A549 (cell line): Measurements from ENCODE around the gene NADSYN1. TPM values are rescaled to one million over a fixed set of nuclear protein-coding genes. Genes with fewer than 3 reads are reported as not detected.
"Not testable (repeated sequence)": the region's sequence is repeated elsewhere in the genome, so short reads cannot be mapped to it uniquely, and the experiment has no call there.

Experiments
- ATAC-seq, 2 experiments: fragments of 200-7000 bp in 1 of 2; fragments of >200 bp in 1 of 2; cut with Nextera tagmentation in 1 of 2; cut with Tn5 transposase in 1 of 2; 3 replicates each; pipeline versions ENCODE4 v1.8.0 to v1.9.1; 2018 to 2020; ENCODE audit warnings: mild to moderate bottlenecking in 1 of 2, moderate library complexity in 1 of 2
- CTCF ChIA-PET: fragments of 300-600 bp; sonication (Branson Sonifier 250); formaldehyde crosslinking; extraction: SDS; loops from one replicate; lab custom pipeline; 2021; ENCODE audit warnings: antibody characterized with exemption, inconsistent platforms; lab: Yijun Ruan, JAX
- POLR2A ChIA-PET: fragments of 350-600 bp; formaldehyde crosslinking; extraction: SDS; loops from one replicate; lab custom pipeline; 2021; ENCODE audit warnings: antibody characterized with exemption, inconsistent platforms; lab: Yijun Ruan, JAX
- DNase-seq, 2 experiments: peaks; one replicate each; pipeline versions ENCODE4 v3.0.0 to v3.0.0-alpha.2; 2011 to 2016; ENCODE audit warnings: low read depth in 1 of 2, low spot score in 1 of 2
- FAIRE-seq: peaks from 2 replicates; lab custom pipeline; 2011; peaks lifted over from hg19 to GRCh38; lab: Jason Lieb, UNC
- H3K27ac ChIP-seq, 2 experiments: fragments of >200 bp; sonication (Bioruptor Twin); formaldehyde crosslinking; 3 replicates each; pipeline ENCODE4 v1.5.1; 2016 to 2017
- H3K4me1 ChIP-seq: fragments of >200 bp; sonication (Bioruptor Twin); formaldehyde crosslinking; 3 replicates; pipeline ENCODE4 v1.6.1; 2016
- H3K4me2 ChIP-seq: fragments of >200 bp; sonication (Bioruptor Twin); formaldehyde crosslinking; 3 replicates; pipeline ENCODE4 v1.6.1; 2016
- H3K4me3 ChIP-seq: fragments of >200 bp; sonication (Bioruptor Twin); formaldehyde crosslinking; 3 replicates; pipeline ENCODE4 v1.5.1; 2016
- H3K9me3 ChIP-seq: fragments of >200 bp; sonication (Bioruptor Twin); formaldehyde crosslinking; 3 replicates; pipeline ENCODE4 v1.6.1; 2016
- CEBPB ChIP-seq, 2 experiments: fragments of >200 bp in 1 of 2; sonication (Bioruptor Twin) in 1 of 2; formaldehyde crosslinking in 1 of 2; IDR thresholded peaks; 2 replicates each; pipeline ENCODE4 v1.6.1; 2012 to 2016
- CHD2 ChIP-seq: fragments of 150-350 bp; IDR thresholded peaks from 2 replicates; pipeline ENCODE4 v1.6.1; 2014; ENCODE audit warnings: low read length; ENCODE audit not compliant: partially characterized antibody
- CHD4 ChIP-seq: fragments of 200-600 bp; sonication (generic); IDR thresholded peaks from 2 replicates; pipeline ENCODE4 v1.6.1; 2016; ENCODE audit warnings: antibody characterized with exemption, mild to moderate bottlenecking, borderline replicate concordance
- EHMT2 ChIP-seq: fragments of 200-600 bp; sonication (generic); IDR thresholded peaks from 2 replicates; pipeline ENCODE4 v1.6.1; 2016; ENCODE audit warnings: antibody characterized with exemption, low read depth, mild to moderate bottlenecking, moderate library complexity
- HOXB5 ChIP-seq: fragments of 250-450 bp; sonication (Bioruptor Pico); IDR thresholded peaks from 2 replicates; pipeline ENCODE4 v1.5.0; 2020; ENCODE audit warnings: mild to moderate bottlenecking, moderate library complexity
- JUN ChIP-seq, 2 experiments: fragments of >200 bp; sonication (Bioruptor Twin); formaldehyde crosslinking; IDR thresholded peaks; 2 replicates in 1 of 2; 3 replicates in 1 of 2; pipeline ENCODE4 v1.6.1; 2016 to 2017
- KDM5A ChIP-seq: fragments of 200-600 bp; sonication (generic); IDR thresholded peaks from 2 replicates; pipeline ENCODE4 v1.6.1; 2016; ENCODE audit warnings: antibody characterized with exemption, mild to moderate bottlenecking
- MAZ ChIP-seq: fragments of 150-350 bp; IDR thresholded peaks from 2 replicates; pipeline ENCODE4 v1.6.1; 2014; ENCODE audit warnings: antibody characterized with exemption, low read depth, low read length, borderline replicate concordance
- REST ChIP-seq: fragments of 200-600 bp; sonication (generic); IDR thresholded peaks from 2 replicates; pipeline ENCODE4 v1.6.1; 2016; ENCODE audit warnings: antibody characterized with exemption, mild to moderate bottlenecking, moderate library complexity
- SMC3 ChIP-seq: fragments of >200 bp; sonication (Bioruptor Twin); formaldehyde crosslinking; IDR thresholded peaks from 3 replicates; pipeline ENCODE4 v1.6.1; 2018; ENCODE audit warnings: inconsistent platforms
- ZC3H11A ChIP-seq: fragments of 450-650 bp; IDR thresholded peaks from 2 replicates; pipeline ENCODE4 v1.6.1; 2014; ENCODE audit warnings: antibody characterized with exemption, mild to moderate bottlenecking
- whole genome bisulfite sequencing: methylation state at CpG from one replicate; pipeline ENCODE4 v1.1.6; 2017; ENCODE audit errors: missing lambda C conversion rate; 5-methylcytosine and 5-hydroxymethylcytosine counted together
- polyA plus RNA-seq, 4 experiments: library from polyadenylated mRNA; depleted of rRNA in 3 of 4; stranded (reverse); fragments of >200 nt; fragmentation: RNase III in 1 of 4; extraction: RNeasy Plus Mini Kit Qiagen cat#74134 plus additional on column Dnase treatment in 1 of 4; gene quantifications; 2 replicates in 3 of 4; 3 replicates in 1 of 4; pipeline ENCODE4 v1.2.3, GENCODE V29; 2011 to 2017
- TF ChIP-seq, protein P1 (sequence below): fragments of 250-450 bp; sonication (Bioruptor Pico); IDR thresholded peaks from 2 replicates; pipeline ENCODE4 v1.5.0; 2020; ENCODE audit warnings: low read depth, mild to moderate bottlenecking, moderate library complexity
- TF ChIP-seq, protein P2 (sequence below): fragments of 250-450 bp; sonication (Bioruptor Pico); IDR thresholded peaks from 2 replicates; pipeline ENCODE4 v1.5.0; 2021; ENCODE audit warnings: mild to moderate bottlenecking, moderate library complexity, borderline replicate concordance
- TF ChIP-seq, protein P3 (sequence below): IDR thresholded peaks from 2 replicates; pipeline ENCODE4 v1.6.1; 2012
- TF ChIP-seq, protein P4 (sequence below): fragments of >200 bp; sonication (Bioruptor Twin); formaldehyde crosslinking; IDR thresholded peaks from 2 replicates; pipeline ENCODE4 v1.6.1; 2016
- TF ChIP-seq, protein P5 (sequence below): fragments of 450-650 bp; IDR thresholded peaks from 2 replicates; pipeline ENCODE4 v1.6.1; 2014; ENCODE audit warnings: antibody characterized with exemption

NADSYN1 gene
- polyA plus RNA-seq, 2 of the 4 experiments (the other 2 are of a cell fraction): 34.6 to 63.3 TPM

DNA sequence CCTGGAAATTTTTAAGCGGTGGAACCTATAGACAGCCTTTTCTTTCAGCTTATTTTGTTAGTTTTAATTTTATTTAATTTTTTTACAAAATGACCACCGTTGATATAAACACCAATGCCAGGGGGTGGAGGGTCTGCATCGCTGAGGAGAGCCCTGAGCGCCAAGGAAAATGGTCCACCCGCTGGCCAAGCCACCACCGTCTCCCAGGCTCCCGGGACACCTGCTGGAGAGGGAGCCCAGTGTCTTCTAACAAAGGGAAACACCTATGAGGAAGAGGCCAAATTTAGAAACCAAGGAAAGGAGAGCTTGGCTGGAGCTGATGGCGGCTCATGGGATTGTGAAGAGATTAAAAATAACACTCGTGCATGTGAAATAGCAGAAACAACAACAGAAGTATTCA, 84.5 kb downstream of the NADSYN1 start:
- Histone ChIP-seq H3K4me3 (no peak overlapping the region), H3K4me1 (no peaks in the 10 kb centered on the region), H3K9me3 (no peaks in the 10 kb centered on the region), H3K4me2 (no peak overlapping the region), H3K27ac (no peak overlapping the region)
- ChIA-PET CTCF (interaction anchor here (1.3 kb wide), 1 partner anchor 13 kb away, joined by 4 read pairs; no protein-coding TSS in a partner anchor), POLR2A (no interaction called here)
- TF ChIP-seq MAZ (no peak), KDM5A (no peak), CHD2 (no peak), HOXB5 (CRISPR knock-in tag) (no peak), ZC3H11A (no peak), EHMT2 (no peak), CHD4 (no peak), CEBPB (IDR thresholded peaks at IDR 0.05) (no peak), REST (no peak), JUN (IDR thresholded peaks at IDR 0.05) (no peak), SMC3 (no peak)
- TF ChIP-seq, protein P1, sequence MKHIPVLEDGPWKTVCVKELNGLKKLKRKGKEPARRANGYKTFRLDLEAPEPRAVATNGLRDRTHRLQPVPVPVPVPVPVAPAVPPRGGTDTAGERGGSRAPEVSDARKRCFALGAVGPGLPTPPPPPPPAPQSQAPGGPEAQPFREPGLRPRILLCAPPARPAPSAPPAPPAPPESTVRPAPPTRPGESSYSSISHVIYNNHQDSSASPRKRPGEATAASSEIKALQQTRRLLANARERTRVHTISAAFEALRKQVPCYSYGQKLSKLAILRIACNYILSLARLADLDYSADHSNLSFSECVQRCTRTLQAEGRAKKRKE (CRISPR knock-in tag): no peak
- TF ChIP-seq, protein P2, sequence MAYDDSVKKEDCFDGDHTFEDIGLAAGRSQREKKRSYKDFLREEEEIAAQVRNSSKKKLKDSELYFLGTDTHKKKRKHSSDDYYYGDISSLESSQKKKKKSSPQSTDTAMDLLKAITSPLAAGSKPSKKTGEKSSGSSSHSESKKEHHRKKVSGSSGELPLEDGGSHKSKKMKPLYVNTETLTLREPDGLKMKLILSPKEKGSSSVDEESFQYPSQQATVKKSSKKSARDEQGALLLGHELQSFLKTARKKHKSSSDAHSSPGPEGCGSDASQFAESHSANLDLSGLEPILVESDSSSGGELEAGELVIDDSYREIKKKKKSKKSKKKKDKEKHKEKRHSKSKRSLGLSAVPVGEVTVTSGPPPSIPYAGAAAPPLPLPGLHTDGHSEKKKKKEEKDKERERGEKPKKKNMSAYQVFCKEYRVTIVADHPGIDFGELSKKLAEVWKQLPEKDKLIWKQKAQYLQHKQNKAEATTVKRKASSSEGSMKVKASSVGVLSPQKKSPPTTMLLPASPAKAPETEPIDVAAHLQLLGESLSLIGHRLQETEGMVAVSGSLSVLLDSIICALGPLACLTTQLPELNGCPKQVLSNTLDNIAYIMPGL (CRISPR knock-in tag): no peak
- TF ChIP-seq, protein P3, sequence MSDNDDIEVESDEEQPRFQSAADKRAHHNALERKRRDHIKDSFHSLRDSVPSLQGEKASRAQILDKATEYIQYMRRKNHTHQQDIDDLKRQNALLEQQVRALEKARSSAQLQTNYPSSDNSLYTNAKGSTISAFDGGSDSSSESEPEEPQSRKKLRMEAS: no peak
- TF ChIP-seq, protein P4, sequence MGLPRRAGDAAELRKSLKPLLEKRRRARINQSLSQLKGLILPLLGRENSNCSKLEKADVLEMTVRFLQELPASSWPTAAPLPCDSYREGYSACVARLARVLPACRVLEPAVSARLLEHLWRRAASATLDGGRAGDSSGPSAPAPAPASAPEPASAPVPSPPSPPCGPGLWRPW: no peak
- TF ChIP-seq, protein P5, sequence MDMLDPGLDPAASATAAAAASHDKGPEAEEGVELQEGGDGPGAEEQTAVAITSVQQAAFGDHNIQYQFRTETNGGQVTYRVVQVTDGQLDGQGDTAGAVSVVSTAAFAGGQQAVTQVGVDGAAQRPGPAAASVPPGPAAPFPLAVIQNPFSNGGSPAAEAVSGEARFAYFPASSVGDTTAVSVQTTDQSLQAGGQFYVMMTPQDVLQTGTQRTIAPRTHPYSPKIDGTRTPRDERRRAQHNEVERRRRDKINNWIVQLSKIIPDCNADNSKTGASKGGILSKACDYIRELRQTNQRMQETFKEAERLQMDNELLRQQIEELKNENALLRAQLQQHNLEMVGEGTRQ: no peak
- 62% methylated on average over 9 of the region's 9 CpGs for WGBS
- ATAC-seq: no peak; a peak in 1 of 6 replicates
- no peak for FAIRE-seq
- no peak for DNase-seq

DNA sequence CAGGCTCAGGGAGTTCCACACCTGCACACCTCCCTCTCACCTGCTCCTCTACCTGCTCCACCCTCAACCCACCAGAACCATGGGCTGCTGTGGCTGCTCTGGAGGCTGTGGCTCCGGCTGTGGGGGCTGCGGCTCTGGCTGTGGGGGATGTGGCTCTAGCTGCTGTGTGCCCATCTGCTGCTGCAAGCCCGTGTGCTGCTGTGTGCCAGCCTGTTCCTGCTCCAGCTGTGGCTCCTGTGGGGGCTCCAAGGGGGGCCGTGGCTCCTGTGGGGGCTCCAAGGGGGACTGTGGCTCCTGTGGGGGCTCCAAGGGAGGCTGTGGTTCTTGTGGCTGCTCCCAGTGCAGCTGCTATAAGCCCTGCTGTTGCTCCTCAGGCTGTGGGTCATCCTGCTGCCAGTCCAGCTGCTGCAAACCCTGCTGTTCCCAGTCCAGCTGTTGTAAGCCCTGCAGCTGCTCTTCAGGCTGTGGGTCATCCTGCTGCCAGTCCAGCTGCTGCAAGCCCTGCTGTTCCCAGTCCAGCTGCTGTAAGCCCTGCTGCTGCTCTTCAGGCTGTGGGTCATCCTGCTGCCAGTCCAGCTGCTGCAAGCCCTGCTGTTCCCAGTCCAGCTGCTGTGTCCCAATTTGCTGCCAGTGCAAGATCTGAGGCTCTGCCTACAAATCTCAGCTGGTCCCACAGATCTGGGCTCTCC, 85.1 kb downstream of the NADSYN1 start, which contains the start of gene KRTAP5-8:
Gene KRTAP5-8, plus strand, starts transcription at position 49 of the 689 bp plus-strand sequence. Its CDS starts 31 bp downstream, at position 80.
- ATAC-seq: not testable (repeated sequence)
- no CpG with 5 or more reads among the region's 4 CpGs for WGBS

More for the DNA sequence above, 85.1 kb downstream of the NADSYN1 start, which contains the start of gene KRTAP5-8:
- H3K9me3 ChIP-seq, FAIRE-seq, DNase-seq, H3K27ac ChIP-seq, H3K4me2 ChIP-seq, POLR2A ChIA-PET, H3K4me3 ChIP-seq, H3K4me1 ChIP-seq: not testable (repeated sequence)
- CTCF ChIA-PET: interaction anchor here (1.3 kb wide), 1 partner anchor 13 kb away, joined by 4 read pairs; no protein-coding TSS in a partner anchor
